Esophagus muscularis mucosa (tissue), 3 donors: ENCODE measurements around the gene LMO7.

Experiments used
- POLR2A ChIP-seq: fragments of 450-650 bp; IDR thresholded peaks from one replicate; pipeline ENCODE4 v1.6.1; 2017; ENCODE audit warnings: antibody characterized with exemption, moderate library complexity, mild to moderate bottlenecking, low read depth
- TF ChIP-seq, protein P1 (sequence below), 3 experiments: fragments of 200-600 bp in 2 of 3; fragments of 450-650 bp in 1 of 3; sonication (generic) in 2 of 3; IDR thresholded peaks; one replicate each; pipeline ENCODE4 v1.5.1; 2017 to 2019; ENCODE audit warnings: antibody characterized with exemption in 3 of 3, mild to moderate bottlenecking in 2 of 3, moderate library complexity in 1 of 3

DNA sequence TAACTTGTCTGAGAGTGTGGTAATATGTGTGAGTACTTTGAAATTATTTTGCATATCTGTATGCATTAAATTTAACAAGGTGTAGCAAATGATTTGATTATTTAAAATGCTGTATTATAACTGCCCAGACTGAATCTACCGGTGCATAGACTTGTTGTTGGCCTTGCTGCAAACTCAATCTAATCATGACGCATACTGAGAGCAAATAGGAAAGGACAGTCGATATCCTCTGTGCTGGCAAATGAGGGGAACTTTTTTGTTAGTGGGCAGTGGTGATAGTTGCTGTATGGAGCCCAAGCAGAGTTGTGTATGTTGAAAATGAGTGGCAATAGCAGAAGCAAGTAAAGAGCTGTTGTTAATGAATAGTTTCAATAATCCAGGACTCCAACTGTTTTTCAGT is 127.4 kb downstream of the LMO7 start:
- TF ChIP-seq, protein P1, sequence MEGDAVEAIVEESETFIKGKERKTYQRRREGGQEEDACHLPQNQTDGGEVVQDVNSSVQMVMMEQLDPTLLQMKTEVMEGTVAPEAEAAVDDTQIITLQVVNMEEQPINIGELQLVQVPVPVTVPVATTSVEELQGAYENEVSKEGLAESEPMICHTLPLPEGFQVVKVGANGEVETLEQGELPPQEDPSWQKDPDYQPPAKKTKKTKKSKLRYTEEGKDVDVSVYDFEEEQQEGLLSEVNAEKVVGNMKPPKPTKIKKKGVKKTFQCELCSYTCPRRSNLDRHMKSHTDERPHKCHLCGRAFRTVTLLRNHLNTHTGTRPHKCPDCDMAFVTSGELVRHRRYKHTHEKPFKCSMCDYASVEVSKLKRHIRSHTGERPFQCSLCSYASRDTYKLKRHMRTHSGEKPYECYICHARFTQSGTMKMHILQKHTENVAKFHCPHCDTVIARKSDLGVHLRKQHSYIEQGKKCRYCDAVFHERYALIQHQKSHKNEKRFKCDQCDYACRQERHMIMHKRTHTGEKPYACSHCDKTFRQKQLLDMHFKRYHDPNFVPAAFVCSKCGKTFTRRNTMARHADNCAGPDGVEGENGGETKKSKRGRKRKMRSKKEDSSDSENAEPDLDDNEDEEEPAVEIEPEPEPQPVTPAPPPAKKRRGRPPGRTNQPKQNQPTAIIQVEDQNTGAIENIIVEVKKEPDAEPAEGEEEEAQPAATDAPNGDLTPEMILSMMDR (IDR thresholded peaks at IDR 0.05): no peak
- TF ChIP-seq POLR2A: no peak
